ENCODE data around the gene FARSA.

Gene FARSA

DNA sequence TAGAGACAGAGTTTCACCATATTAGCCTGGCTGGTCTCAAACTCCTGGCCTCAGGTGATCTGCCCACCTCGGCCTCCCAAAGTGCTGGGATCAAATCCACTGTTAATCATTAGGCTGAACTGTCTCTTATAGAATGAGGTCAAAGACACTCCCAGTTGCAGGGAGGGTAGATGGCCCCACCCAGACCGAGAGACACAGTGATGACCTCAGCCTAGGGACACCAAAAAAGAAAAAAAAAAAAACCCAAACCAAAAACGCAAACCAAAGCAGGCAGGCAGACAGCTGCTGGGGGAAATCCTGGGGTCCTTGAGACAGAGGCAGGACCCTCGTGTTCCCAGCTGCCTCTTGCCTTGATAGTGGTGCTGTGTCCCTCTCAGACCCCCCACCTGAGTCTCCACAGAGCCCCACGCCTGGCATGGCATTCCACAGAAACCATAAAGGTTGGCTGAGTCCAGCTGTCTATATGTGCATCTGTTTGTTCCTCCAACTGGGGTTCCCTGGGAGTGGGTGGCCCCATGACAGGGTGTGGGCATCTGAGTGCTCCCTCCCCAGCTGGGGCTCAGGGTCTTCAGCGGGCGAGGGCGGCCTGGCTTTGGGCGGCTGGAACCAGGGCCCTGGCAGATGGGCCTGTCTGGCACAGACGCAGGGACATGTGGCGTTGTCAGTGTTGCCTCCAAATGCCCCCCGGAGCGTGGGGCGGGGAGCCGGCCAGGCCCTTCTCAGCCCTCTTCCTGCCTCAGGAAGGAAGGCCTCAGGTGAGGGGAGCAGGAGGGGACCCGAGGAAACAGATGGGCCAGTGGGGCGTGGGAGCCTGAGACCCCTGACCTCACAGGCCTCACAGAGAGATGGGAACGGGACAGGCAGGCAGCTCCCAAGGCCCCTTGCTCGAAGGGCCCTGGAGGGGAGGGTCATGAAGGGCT lies 41.0 kb upstream of the FARSA start:
- no peak for DNase-seq (ENCODE audit: low spot score)
- ChIA-PET CTCF (interaction anchor here (0.6 to 1.2 kb wide), 4 partner anchors 9 to 89 kb away, joined by 3 to 6 read pairs (median 4); no protein-coding TSS in a partner anchor), POLR2A (ENCODE audit: low non-redundant PET) (no interaction called here)
- 0 out of 2 replicates have a peak overlapping the region, but pooled peaks have one; percentile 24 for H3K27ac ChIP-seq
- TF ChIP-seq, protein P1, sequence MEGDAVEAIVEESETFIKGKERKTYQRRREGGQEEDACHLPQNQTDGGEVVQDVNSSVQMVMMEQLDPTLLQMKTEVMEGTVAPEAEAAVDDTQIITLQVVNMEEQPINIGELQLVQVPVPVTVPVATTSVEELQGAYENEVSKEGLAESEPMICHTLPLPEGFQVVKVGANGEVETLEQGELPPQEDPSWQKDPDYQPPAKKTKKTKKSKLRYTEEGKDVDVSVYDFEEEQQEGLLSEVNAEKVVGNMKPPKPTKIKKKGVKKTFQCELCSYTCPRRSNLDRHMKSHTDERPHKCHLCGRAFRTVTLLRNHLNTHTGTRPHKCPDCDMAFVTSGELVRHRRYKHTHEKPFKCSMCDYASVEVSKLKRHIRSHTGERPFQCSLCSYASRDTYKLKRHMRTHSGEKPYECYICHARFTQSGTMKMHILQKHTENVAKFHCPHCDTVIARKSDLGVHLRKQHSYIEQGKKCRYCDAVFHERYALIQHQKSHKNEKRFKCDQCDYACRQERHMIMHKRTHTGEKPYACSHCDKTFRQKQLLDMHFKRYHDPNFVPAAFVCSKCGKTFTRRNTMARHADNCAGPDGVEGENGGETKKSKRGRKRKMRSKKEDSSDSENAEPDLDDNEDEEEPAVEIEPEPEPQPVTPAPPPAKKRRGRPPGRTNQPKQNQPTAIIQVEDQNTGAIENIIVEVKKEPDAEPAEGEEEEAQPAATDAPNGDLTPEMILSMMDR (conservative IDR thresholded peaks at IDR 0.05; ENCODE audit: low read depth) = no peak

DNA sequence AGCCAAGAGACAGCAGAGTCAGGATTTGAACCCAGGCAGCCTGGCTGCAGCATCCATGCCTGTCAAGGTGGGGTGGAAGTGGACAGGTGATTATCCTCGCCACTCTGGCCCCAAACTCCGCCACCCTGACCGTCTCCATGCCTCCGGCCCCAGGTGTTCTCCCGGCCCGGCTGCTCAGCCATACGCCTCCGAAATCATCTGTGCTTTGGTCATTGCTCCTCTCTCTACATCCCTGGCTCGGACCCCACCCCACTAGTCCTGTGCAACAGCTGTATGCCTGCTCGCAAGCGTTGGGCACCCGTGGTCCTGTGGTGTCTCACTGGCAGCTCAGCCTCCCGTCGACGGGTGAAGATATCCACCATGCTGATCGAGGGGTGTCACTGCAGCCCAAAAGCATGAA lies 39.7 kb upstream of the FARSA start:
- POLR2A ChIA-PET (ENCODE audit: low non-redundant PET) = interaction anchor here (0.5 kb wide), 1 partner anchor 1314 kb away, joined by 4 read pairs; no protein-coding TSS in a partner anchor
- CTCF ChIA-PET = interaction anchor here (1.1 kb wide), 1 partner anchor 61 kb away, joined by 4 read pairs; no protein-coding TSS in a partner anchor
- TF ChIP-seq, protein P1 (conservative IDR thresholded peaks at IDR 0.05; ENCODE audit: low read depth) = no peak
- H3K27ac ChIP-seq = no peak overlapping the region
- DNase-seq (ENCODE audit: low spot score) = no peak

DNA sequence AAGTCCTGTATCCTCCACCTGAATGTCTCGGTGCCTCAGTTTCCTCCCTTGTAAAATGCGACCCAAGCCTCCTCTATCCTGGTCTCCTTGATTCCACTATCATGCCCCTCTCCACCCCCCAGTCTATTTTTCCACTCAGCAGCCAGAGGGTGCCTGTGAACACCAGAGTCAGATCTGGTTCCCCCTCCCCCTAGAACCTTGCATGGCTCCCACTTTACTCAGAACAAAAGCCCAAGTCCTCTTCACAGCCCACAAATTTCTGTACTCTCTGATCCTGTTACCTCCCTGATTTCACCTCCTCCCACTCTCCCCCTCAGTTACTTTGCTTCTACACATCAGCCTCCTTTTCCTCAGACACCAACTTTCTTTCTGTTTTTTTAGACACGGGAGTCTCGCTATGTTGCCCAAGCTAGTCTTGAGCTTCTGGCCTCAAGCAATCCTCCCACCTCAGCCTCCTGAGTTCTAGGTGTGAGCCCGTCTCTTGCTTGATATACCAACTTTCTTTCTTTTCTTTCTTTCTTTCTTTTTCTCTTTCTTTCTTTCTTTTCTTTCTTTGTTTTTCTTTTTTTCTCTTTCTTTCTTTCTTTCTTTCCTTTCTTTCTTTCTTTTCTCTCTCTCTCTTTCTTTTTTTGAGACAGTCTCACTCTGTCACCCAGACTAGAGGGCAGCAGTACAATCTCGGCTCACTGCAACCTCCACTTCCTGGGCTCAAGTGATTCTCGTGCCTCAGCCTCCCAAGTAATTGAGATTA lies 36.7 kb upstream of the FARSA start:
- no peak for DNase-seq (ENCODE audit: low spot score)
- POLR2A ChIA-PET (ENCODE audit: low non-redundant PET) = no interaction called here
- TF ChIP-seq, protein P1 (conservative IDR thresholded peaks at IDR 0.05; ENCODE audit: low read depth) = no peak
- peak overlapping the region; percentile 55 for H3K27ac ChIP-seq
- CTCF ChIA-PET = interaction anchor here (1.4 kb wide), 1 partner anchor 8 kb away, joined by 9 read pairs; no protein-coding TSS in a partner anchor

DNA sequence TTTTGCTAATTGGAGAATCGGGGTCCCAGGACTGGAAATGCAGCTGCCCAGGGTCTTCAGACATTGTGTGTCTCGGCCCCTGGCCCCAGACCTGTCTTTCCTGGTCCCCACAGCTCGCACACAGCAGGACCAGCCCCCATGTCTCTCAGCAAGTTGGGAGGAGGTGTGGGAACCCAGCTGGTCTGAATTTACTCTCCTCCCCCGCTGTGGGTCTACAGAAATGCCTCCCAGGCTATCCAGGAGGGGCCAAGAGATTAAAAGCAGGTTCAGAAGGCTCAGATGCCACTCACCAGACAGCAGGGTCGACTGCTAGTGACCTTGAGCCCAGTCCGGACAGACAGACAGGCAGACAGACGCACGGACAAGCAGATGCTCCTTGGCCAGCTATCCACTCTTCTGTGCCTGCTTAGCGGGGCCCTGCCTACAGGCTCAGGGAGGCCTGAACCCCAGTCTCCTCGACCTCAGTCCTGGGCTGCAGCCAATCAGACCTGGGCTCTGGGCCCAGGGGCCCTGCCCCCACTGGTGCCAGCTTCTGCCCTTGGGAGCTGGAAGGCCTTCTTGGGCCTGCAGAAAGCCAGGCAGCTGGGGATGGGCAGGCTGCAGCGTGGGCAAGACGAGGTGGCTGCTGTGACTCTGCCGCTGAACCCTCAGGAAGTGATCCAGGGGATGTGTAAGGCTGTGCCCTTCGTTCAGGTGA lies 35.9 kb upstream of the FARSA start, which contains the start of gene DAND5:
DAND5 (plus strand) TSS at position 285 of the 697 bp plus-strand sequence; CDS start at position 370, 85 bp downstream.
- DNase-seq (ENCODE audit: low spot score) = no peak
- TF ChIP-seq, protein P1 (conservative IDR thresholded peaks at IDR 0.05; ENCODE audit: low read depth) = no peak
- POLR2A ChIA-PET (ENCODE audit: low non-redundant PET) = no interaction called here
- CTCF ChIA-PET = interaction anchor here (0.7 to 1.4 kb wide), 2 partner anchors 8 to 209 kb away, joined by 3 to 9 read pairs; no protein-coding TSS in a partner anchor
- H3K27ac ChIP-seq = peak within 1 kb of the TSS; percentile 55

DNA sequence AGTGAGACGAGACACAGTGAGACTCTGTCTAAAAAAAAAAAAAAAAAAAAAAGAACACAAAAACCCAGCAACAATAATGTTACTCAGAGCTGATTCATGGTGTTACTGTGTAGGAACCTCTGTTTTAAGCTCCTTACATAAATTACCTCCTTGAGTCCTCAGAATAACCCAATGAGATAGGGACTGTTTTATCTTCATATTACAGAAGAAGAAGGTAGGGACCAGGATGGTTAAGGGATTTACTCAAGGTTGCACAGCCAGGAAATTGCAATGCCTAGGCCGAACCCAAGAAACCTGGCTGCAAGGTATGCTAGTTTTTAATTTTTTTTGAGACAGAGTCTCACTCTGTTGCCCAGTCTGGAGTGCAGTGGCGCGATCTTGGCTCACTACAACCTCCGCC lies 34.4 kb upstream of the FARSA start:
- TF ChIP-seq, protein P1 (conservative IDR thresholded peaks at IDR 0.05; ENCODE audit: low read depth) = no peak
- POLR2A ChIA-PET (ENCODE audit: low non-redundant PET) = no interaction called here
- no peak for DNase-seq (ENCODE audit: low spot score)
- CTCF ChIA-PET = interaction anchor here (0.6 to 0.7 kb wide), 4 partner anchors 9 to 754 kb away, joined by 3 to 5 read pairs (median 4); no protein-coding TSS in a partner anchor
- H3K27ac ChIP-seq = no peak overlapping the region
